Bronchial epithelial cell (primary cell): ENCODE results near the gene CYTIP. TPM values are rescaled to one million over a fixed set of nuclear protein-coding genes. Genes with fewer than 3 reads are reported as not detected.

Experiments
- DNase-seq: peaks from one replicate; pipeline ENCODE4 v3.0.0-alpha.2; 2010; ENCODE audit warnings: low read depth
- FAIRE-seq: peaks from 2 replicates; lab custom pipeline; 2011; peaks lifted over from hg19 to GRCh38; lab: Jason Lieb, UNC
- H3K27me3 ChIP-seq: 2 replicates; pipeline ENCODE4 v1.5.1; 2011; ENCODE audit warnings: low read length; ENCODE audit not compliant: control insufficient read depth, insufficient read depth
- H3K36me3 ChIP-seq: 2 replicates; pipeline ENCODE4 v1.5.1; 2011; ENCODE audit warnings: low read length; ENCODE audit not compliant: control insufficient read depth, insufficient read depth
- H3K4me3 ChIP-seq: 2 replicates; pipeline ENCODE4 v1.5.1; 2011; ENCODE audit warnings: mild to moderate bottlenecking, low read depth, low read length, control low read depth
- total RNA-seq: library from RNA; depleted of rRNA; stranded (reverse); fragments of >200 nt; gene quantifications from 2 replicates; pipeline ENCODE4 v1.2.1, GENCODE V29; 2014
- TF ChIP-seq, protein P1 (sequence below): IDR thresholded peaks from 2 replicates; pipeline ENCODE4 v1.5.1; 2011; ENCODE audit warnings: mild to moderate bottlenecking, moderate library complexity, low read length, control low read depth, inconsistent platforms; ENCODE audit not compliant: insufficient read depth, severe bottlenecking

The CYTIP gene
- total RNA-seq, 1 donor from 2014 or later, result not detected

GRCh38 chr2:157438863-157439823 is 4.7 kb downstream of the CYTIP start:
- no peaks in the 10 kb centered on the region for H3K36me3 ChIP-seq
- TF ChIP-seq, protein P1, sequence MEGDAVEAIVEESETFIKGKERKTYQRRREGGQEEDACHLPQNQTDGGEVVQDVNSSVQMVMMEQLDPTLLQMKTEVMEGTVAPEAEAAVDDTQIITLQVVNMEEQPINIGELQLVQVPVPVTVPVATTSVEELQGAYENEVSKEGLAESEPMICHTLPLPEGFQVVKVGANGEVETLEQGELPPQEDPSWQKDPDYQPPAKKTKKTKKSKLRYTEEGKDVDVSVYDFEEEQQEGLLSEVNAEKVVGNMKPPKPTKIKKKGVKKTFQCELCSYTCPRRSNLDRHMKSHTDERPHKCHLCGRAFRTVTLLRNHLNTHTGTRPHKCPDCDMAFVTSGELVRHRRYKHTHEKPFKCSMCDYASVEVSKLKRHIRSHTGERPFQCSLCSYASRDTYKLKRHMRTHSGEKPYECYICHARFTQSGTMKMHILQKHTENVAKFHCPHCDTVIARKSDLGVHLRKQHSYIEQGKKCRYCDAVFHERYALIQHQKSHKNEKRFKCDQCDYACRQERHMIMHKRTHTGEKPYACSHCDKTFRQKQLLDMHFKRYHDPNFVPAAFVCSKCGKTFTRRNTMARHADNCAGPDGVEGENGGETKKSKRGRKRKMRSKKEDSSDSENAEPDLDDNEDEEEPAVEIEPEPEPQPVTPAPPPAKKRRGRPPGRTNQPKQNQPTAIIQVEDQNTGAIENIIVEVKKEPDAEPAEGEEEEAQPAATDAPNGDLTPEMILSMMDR, result no peak
- DNase-seq (no peak), FAIRE-seq (no peak)
- no peak overlapping the region for H3K4me3 ChIP-seq
- H3K27me3 ChIP-seq, result peaks cover 6% of the 10 kb centered on the region

DNA sequence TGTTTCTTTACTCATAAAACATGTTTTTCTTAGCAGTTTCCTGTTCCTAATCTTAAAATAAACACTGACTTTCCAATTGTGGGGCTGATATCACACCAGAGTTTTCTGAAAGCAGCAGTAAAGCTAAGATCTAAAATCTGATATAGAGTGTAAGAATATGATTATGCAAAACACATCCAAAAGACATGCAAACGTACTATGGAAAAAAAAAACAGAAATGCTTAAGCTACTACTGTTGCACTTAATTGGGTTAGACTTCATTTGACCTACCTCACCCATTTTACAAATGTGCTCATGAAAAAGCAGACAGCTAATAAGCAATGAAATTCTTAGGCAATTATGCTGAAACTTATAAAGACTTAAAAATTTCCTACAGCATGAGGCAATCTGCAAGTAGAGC is 10.5 kb downstream of the CYTIP start:
- no peaks in the 10 kb centered on the region for H3K27me3 ChIP-seq
- DNase-seq (no peak), FAIRE-seq (no peak)
- H3K4me3 ChIP-seq, result no peak overlapping the region
- H3K36me3 ChIP-seq, result no peaks in the 10 kb centered on the region
- TF ChIP-seq, protein P1, result no peak

DNA sequence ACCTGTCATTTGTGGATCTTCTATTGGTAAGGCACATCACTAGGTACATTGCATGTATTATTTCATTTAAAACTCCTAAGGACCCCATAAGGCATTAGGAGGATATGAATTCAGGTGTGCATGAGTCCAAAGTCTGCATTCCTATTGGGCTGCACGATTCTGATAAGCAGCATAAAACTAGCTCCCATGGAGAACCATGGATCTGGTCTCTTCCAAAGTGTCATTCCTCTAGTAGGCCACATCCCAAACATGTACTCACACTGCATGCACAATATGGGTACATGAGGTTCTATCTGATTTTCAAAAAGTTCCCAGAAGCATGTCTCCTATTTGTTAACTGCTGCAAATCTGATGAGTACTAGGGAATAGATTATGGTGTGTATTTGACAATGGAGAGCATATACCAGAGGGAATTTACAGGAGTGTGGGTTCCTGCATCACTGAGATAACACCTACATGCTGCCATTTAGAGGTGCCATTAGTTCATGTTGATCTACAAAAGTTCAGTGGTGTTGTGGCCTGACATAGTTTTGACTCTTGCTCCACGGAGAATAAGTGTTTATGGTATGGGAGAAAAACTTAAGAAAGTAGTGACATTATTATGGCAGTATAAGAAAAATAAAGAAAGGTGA is 11.3 kb downstream of the CYTIP start:
- TF ChIP-seq, protein P1, result no peak
- H3K4me3 ChIP-seq, result no peak overlapping the region

GRCh38 chr2:157431176-157431575 is 12.7 kb downstream of the CYTIP start:
- TF ChIP-seq, protein P1, result no peak
- FAIRE-seq, result no peak

More for the DNA sequence above, 11.3 kb downstream of the CYTIP start:
- FAIRE-seq (no peak), DNase-seq (no peak)
- Histone ChIP-seq H3K27me3 (no peaks in the 10 kb centered on the region), H3K36me3 (no peaks in the 10 kb centered on the region)

DNA sequence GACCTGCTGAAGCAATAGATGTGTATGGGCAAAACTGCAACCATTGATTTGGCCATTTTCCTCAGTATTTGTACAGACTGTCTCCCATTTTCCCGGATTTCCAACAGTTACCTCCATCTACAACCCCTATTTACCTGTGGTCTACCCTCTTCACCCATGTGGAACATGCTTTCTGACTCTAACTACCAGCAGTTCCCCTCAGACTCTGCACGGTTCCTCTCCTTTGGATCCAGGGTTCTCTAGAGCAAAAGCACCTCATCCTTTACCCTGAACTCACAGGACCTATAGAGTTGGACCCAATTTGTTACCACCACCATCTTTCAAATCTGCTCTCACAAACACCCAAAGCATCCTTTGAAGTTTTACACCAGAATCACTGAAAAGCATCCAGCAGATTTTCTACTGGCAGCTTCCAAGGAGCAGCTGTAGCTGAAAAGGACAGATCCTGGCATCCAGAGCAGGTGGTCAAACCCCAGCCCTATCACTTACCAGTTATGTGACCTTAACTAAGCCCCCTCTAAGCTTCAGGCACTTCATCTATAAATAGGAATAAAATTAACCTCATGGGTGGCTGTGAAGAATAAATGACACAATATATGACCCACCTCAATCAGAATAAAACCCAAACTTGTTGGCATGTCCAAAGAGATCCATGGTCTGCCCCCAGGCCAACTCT is 15.3 kb downstream of the CYTIP start:
- TF ChIP-seq, protein P1, result no peak
- DNase-seq, result no peak
- FAIRE-seq, result peak; percentile 40
- H3K36me3 ChIP-seq, result no peaks in the 10 kb centered on the region
- H3K4me3 ChIP-seq, result no peak overlapping the region
- H3K27me3 ChIP-seq, result no peaks in the 10 kb centered on the region

More at GRCh38 chr2:157431176-157431575, 12.7 kb downstream of the CYTIP start:
- no peaks in the 10 kb centered on the region for H3K36me3 ChIP-seq
- no peak overlapping the region for H3K4me3 ChIP-seq
- H3K27me3 ChIP-seq, result no peaks in the 10 kb centered on the region
- no peak for DNase-seq
